ENCODE data around the gene ITGA5.

The ITGA5 gene

GRCh38 chr12:54430471-54431069 is 11.5 kb upstream of the ITGA5 start:
- no peak for DNase-seq

GRCh38 chr12:54429014-54429471 is 10.0 kb upstream of the ITGA5 start:
- no peak for DNase-seq

GRCh38 chr12:54428050-54429013 is 9.3 kb upstream of the ITGA5 start:
- no peak for DNase-seq

GRCh38 chr12:54427106-54427505 is 8.0 kb upstream of the ITGA5 start:
- DNase-seq: no peak

GRCh38 chr12:54426690-54427089 is 7.6 kb upstream of the ITGA5 start:
- no peak for DNase-seq

- no peak for DNase-seq
These were observed 6.6 kb upstream of the ITGA5 start for GRCh38 chr12:54425702-54426101.

GRCh38 chr12:54424224-54424623 is 5.2 kb upstream of the ITGA5 start:
- no peak for DNase-seq

GRCh38 chr12:54423816-54424150 is 4.7 kb upstream of the ITGA5 start:
- no peak for DNase-seq

GRCh38 chr12:54421879-54422250 is 2.8 kb upstream of the ITGA5 start:
- no peak for DNase-seq

GRCh38 chr12:54421175-54421878 is 2.3 kb upstream of the ITGA5 start:
- DNase-seq: no peak

GRCh38 chr12:54420766-54421144 is 1.7 kb upstream of the ITGA5 start:
- DNase-seq: no peak

- no peak for DNase-seq
These were observed 502 bp downstream of the ITGA5 start for GRCh38 chr12:54418441-54419087.

- no peak for DNase-seq
These were observed 1.2 kb downstream of the ITGA5 start for GRCh38 chr12:54417712-54418440.

- DNase-seq: no peak
These were observed 2.1 kb downstream of the ITGA5 start for GRCh38 chr12:54416687-54417603.

GRCh38 chr12:54415221-54415929 is 3.7 kb downstream of the ITGA5 start:
- no peak for DNase-seq

GRCh38 chr12:54413284-54414190 is 5.5 kb downstream of the ITGA5 start:
- no peak for DNase-seq

GRCh38 chr12:54412786-54413185 is 6.3 kb downstream of the ITGA5 start:
- no peak for DNase-seq

GRCh38 chr12:54412348-54412747 is 6.7 kb downstream of the ITGA5 start:
- no peak for DNase-seq

- no peak for DNase-seq
These were observed 7.5 kb downstream of the ITGA5 start for GRCh38 chr12:54411391-54412241.

Measured in SHP77 treated with DMSO at 0.1 percent for 48 hours (cell line).